Esophagus muscularis mucosa (tissue), 4 donors: ENCODE results near the gene SLC22A2. TPM values are rescaled to one million over a fixed set of nuclear protein-coding genes. Genes with fewer than 3 reads are reported as not detected.

Source experiments
- DNase-seq: peaks from one replicate; pipeline ENCODE4 v3.0.0-alpha.2; 2017; ENCODE audit errors: extremely low spot score
- H3K27ac ChIP-seq, 4 donors: fragments of 200-600 bp; sonication (generic); replicated peaks in 1 of 4; 1 replicate in 3 of 4; 2 replicates in 1 of 4; pipeline ENCODE4 v1.5.1; 2016 to 2019; ENCODE audit warnings: mild to moderate bottlenecking in 1 of 4
- H3K27me3 ChIP-seq, 4 donors: fragments of 200-600 bp; sonication (generic); one replicate each; pipeline versions ENCODE4 v1.5.1 to v1.6.0; 2016 to 2019
- H3K36me3 ChIP-seq, 4 donors: fragments of 200-600 bp; sonication (generic); one replicate each; pipeline ENCODE4 v1.5.1; 2016 to 2019
- H3K4me1 ChIP-seq, 4 donors: fragments of 200-600 bp; sonication (generic); one replicate each; pipeline ENCODE4 v1.5.1; 2016 to 2019
- H3K4me3 ChIP-seq, 4 donors: fragments of 200-600 bp; sonication (generic); 1 replicate in 2 of 4; 2 replicates in 2 of 4; pipeline ENCODE4 v1.5.1; 2016 to 2019; ENCODE audit warnings: mild to moderate bottlenecking in 4 of 4, moderate library complexity in 1 of 4
- H3K9me3 ChIP-seq, 4 donors: fragments of 200-600 bp; sonication (generic); 1 replicate in 3 of 4; 2 replicates in 1 of 4; pipeline ENCODE4 v1.5.1; 2016 to 2019
- EP300 ChIP-seq: sonication (generic); formaldehyde crosslinking; IDR thresholded peaks from one replicate; pipeline ENCODE4 v1.6.1; 2017; ENCODE audit warnings: antibody characterized with exemption
- POLR2A ChIP-seq: fragments of 450-650 bp; IDR thresholded peaks from one replicate; pipeline ENCODE4 v1.6.1; 2017; ENCODE audit warnings: antibody characterized with exemption, moderate library complexity, mild to moderate bottlenecking, low read depth
- POLR2AphosphoS5 ChIP-seq, 2 donors: sonication (generic); formaldehyde crosslinking; IDR thresholded peaks; one replicate each; pipeline ENCODE4 v1.6.1; 2017; ENCODE audit warnings: antibody characterized with exemption in 2 of 2
- WGBS: methylation state at CpG from one replicate; pipeline ENCODE4 v1.1.5; 2018; 5-methylcytosine and 5-hydroxymethylcytosine counted together
- intact Hi-C: fragments of 100-400 bp; cut with DNase I; formaldehyde crosslinking; loops from one replicate; pipeline ENCODE4 v1.15.1; 2023
- total RNA-seq, 4 donors: library from RNA; depleted of rRNA; stranded (reverse); fragments of >200 nt; gene quantifications; one replicate each; pipeline versions ENCODE4 v1.1.0 to v1.2.1, GENCODE V29; 2016
- TF ChIP-seq, protein P1 (sequence below), 3 experiments: fragments of 200-600 bp in 2 of 3; fragments of 450-650 bp in 1 of 3; sonication (generic) in 2 of 3; IDR thresholded peaks; one replicate each; pipeline ENCODE4 v1.5.1; 2017 to 2019; ENCODE audit warnings: antibody characterized with exemption in 3 of 3, mild to moderate bottlenecking in 2 of 3, moderate library complexity in 1 of 3

Gene SLC22A2
- total RNA-seq, 4 donors from 2014 or later: 0.75 TPM; not detected in 3

DNA sequence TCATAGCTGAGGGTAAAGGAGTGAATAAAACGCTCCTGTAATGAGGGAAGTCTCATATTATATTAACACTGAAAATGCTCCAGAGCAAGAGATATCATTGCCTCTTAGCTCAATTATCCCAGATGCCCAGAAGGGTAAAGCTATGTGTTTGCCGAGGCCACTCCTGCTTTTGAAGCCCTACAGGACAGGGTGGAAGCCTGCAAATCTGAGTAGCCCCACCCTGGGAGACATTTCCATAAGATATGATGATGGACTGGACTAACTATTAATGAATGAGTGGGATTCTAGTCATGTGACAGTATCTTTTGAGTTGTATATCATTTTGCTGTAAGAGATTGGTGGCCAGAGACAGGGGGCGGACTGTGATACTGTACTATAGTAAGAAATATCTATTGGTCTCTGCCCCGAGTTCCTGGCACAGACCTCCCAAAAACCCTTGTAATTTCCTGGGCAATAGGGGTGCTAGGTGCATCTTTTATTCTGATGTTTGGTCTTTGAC lies 10.5 kb upstream of the SLC22A2 start:
- no peaks in the 10 kb centered on the region for H3K4me1 ChIP-seq
- WGBS: 85% methylated on average over 4 of the region's 4 CpGs
- H3K27ac ChIP-seq: no peak overlapping the region
- H3K9me3 ChIP-seq: no peaks in the 10 kb centered on the region
- no peak overlapping the region for H3K4me3 ChIP-seq
- no peak for TF ChIP-seq POLR2AphosphoS5 (IDR thresholded peaks at IDR 0.05)
- TF ChIP-seq EP300: no peak
- TF ChIP-seq POLR2A: no peak
- TF ChIP-seq, protein P1, sequence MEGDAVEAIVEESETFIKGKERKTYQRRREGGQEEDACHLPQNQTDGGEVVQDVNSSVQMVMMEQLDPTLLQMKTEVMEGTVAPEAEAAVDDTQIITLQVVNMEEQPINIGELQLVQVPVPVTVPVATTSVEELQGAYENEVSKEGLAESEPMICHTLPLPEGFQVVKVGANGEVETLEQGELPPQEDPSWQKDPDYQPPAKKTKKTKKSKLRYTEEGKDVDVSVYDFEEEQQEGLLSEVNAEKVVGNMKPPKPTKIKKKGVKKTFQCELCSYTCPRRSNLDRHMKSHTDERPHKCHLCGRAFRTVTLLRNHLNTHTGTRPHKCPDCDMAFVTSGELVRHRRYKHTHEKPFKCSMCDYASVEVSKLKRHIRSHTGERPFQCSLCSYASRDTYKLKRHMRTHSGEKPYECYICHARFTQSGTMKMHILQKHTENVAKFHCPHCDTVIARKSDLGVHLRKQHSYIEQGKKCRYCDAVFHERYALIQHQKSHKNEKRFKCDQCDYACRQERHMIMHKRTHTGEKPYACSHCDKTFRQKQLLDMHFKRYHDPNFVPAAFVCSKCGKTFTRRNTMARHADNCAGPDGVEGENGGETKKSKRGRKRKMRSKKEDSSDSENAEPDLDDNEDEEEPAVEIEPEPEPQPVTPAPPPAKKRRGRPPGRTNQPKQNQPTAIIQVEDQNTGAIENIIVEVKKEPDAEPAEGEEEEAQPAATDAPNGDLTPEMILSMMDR (IDR thresholded peaks at IDR 0.05): no peak
- H3K36me3 ChIP-seq: no peaks in the 10 kb centered on the region
- intact Hi-C loops: no loop called here
- DNase-seq: peak; percentile 84
- H3K27me3 ChIP-seq: no peaks in the 10 kb centered on the region

DNA sequence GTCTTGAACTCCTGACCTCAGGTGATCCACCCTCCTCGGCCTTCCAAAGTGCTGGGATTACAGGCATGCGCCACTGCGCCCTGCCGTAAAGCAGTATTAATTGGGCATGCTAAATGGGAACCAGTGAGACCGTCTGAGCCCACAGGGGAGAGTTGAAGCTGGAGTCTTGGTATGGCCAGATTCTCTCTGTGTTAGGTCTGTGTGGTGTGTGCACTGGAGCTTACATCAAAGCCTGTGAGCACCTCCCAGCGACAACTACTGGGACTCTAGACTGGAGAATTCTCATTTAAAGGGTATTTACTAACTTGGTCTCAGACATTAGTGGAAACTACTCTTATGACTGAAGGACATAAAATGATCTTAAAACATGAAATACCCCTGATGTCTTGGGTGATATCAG lies 8.5 kb upstream of the SLC22A2 start:
- Histone ChIP-seq H3K4me1 (no peaks in the 10 kb centered on the region), H3K9me3 (no peaks in the 10 kb centered on the region), H3K27ac (no peak overlapping the region), H3K27me3 (no peaks in the 10 kb centered on the region), H3K4me3 (no peak overlapping the region), H3K36me3 (no peaks in the 10 kb centered on the region)
- TF ChIP-seq POLR2A (no peak), EP300 (no peak), POLR2AphosphoS5 (IDR thresholded peaks at IDR 0.05) (no peak)
- TF ChIP-seq, protein P1 (IDR thresholded peaks at IDR 0.05): no peak
- intact Hi-C loops: no loop called here
- 72% methylated on average over 3 of the region's 6 CpGs for WGBS
- peak; percentile 87 for DNase-seq

DNA sequence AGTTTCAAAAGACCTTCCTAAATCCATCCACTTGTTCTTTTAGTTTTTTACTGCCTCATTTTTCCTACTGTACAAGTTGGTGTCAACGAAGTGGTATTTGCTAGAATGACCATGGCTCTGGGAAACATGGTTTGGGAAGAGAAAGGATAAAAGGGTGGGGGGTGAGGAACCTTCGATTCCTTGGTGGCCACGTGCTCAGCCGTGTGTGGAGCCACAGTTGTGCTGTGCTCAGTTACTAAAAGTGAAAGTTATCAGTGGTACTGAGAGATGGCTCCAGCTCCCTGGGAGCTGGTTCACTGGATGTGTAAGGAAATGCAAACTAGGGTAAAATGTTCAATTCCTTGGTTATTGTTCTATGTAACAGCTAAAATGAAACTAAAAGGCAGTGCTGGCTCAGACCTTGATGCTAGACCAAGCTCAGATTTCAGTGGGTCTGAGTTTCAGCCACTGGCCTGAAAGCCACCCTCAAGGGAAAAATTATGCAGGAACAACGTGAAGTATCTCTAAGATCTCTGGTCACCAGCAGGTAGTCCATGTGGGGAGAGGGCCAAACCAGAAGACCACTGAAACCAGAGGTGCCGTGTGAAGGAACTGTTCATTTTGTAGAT lies 7.4 kb upstream of the SLC22A2 start:
- Histone ChIP-seq H3K4me3 (no peak overlapping the region), H3K27ac (no peak overlapping the region), H3K27me3 (no peaks in the 10 kb centered on the region), H3K36me3 (no peaks in the 10 kb centered on the region), H3K4me1 (no peaks in the 10 kb centered on the region), H3K9me3 (no peaks in the 10 kb centered on the region)
- intact Hi-C loops: no loop called here
- TF ChIP-seq EP300 (no peak), POLR2AphosphoS5 (IDR thresholded peaks at IDR 0.05) (no peak)
- TF ChIP-seq, protein P1 (IDR thresholded peaks at IDR 0.05): no peak
- WGBS: 78% methylated on average over 6 of the region's 6 CpGs
- peak; percentile 57 for DNase-seq

DNA sequence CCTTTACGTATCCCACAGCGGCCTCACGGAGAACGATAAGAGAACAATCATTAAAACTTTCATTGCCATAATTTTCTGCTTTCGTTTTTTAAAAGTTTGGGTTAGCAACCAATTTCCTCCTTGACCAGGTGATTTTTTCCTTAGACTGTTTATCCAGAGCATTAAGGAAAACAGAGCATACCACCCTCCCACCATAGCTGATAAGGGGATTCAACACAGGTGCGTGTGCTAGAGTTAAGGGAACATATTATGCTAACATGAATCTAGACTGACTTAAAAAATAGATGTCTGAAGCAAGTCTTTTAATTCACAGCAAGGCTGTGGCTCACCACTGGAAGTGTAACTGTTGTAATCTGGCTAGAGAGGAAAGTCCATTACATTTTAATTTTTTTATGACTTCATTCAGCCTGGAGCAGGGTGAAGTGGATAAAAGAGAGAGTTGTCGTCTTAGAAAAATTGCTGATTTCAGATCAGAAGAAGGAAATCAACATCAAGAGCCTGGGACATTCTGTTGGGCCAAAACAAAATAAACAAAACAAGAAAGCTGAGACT lies 5.5 kb upstream of the SLC22A2 start:
- 91% methylated on average over 7 of the region's 7 CpGs for WGBS
- intact Hi-C loops: no loop called here
- no peaks in the 10 kb centered on the region for H3K27me3 ChIP-seq

More for the DNA sequence above, 5.5 kb upstream of the SLC22A2 start:
- H3K27ac ChIP-seq: no peak overlapping the region
- TF ChIP-seq POLR2AphosphoS5 (IDR thresholded peaks at IDR 0.05) (no peak), POLR2A (no peak), EP300 (no peak)
- TF ChIP-seq, protein P1 (IDR thresholded peaks at IDR 0.05): no peak
- peaks cover 0 to 6% (median 3%) of the 10 kb centered on the region in 4 donors for H3K4me1 ChIP-seq
- H3K36me3 ChIP-seq: no peaks in the 10 kb centered on the region
- H3K4me3 ChIP-seq: no peak overlapping the region
- peak; percentile 12 for DNase-seq
- no peaks in the 10 kb centered on the region for H3K9me3 ChIP-seq
